Stimulated activated naive CD8-positive, alpha-beta T cell treated with anti-CD3 and anti-CD28 coated beads, Interleukin-15, amount 100 ng/mL, for 72 hours (primary cell): ENCODE results near the gene FH.

ENCODE experiments used
- ATAC-seq: fragments of 150-1000 bp; cut with Tn5 transposase; 2 replicates; pipeline ENCODE4 v1.10.0; 2021; ENCODE audit warnings: mild to moderate bottlenecking, moderate library complexity
- DNase-seq, 2 donors: peaks; one replicate each; pipeline ENCODE4 v3.0.0; 2021 to 2022
- H3K27ac Mint-ChIP-seq, 2 donors: one replicate each; pipeline ENCODE4 v1.8.0; 2022; ENCODE audit warnings: mild to moderate bottlenecking in 2 of 2, mixed read lengths in 2 of 2, moderate library complexity in 2 of 2
- H3K27me3 Mint-ChIP-seq: one replicate; pipeline ENCODE4 v1.8.0; 2022; ENCODE audit warnings: mixed read lengths
- H3K4me1 Mint-ChIP-seq: one replicate; pipeline ENCODE4 v1.8.0; 2022; ENCODE audit warnings: mild to moderate bottlenecking, mixed read lengths
- H3K4me3 Mint-ChIP-seq, 2 donors: one replicate each; pipeline ENCODE4 v1.8.0; 2022; ENCODE audit warnings: mild to moderate bottlenecking in 2 of 2, mixed read lengths in 2 of 2, moderate library complexity in 1 of 2
- H3K9me3 Mint-ChIP-seq, 2 donors: one replicate each; pipeline ENCODE4 v1.8.0; 2022; ENCODE audit warnings: mixed read lengths in 2 of 2

Gene FH

DNA sequence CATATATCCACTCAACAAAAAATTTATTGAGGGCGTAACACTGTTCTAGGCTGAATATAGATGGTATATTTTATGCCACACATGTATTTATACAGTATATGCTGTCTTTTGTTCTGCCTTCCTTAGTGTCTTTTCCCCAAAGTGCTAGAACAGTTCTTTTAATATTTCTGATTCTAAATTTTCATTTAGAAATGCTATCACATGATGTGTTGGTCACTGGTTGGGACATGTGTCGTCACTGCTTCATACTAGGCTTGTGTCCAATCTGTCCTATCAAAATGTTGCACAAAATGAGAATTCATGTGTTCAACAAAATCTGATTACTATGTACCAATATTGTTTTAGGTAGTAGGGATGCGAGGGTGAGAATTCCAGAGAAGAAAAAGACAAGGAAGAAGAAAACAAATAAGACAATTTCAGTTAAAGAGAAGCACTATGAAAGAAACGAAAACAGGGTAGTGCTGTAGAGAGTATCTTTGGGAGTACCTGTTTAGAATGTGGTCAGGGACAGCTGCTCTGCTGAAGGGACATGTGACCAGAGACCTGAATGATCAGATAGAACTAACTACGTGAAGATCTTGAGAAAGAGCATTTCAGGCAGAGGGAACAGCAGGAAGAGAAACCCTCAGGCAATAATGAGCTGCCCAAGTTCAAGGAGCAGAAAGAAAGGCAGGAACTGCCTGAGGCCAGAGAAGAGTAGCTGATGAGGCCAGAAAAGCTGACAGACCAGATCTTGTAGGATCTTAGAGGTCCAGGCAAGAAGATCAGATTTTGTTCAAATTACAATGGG is 14.0 kb upstream of the FH start:
- DNase-seq, result no peak
- Mint-ChIP-seq H3K27ac (no peak overlapping the region), H3K9me3 (peaks cover 0 to 9% of the 10 kb centered on the region in 2 donors), H3K27me3 (peaks cover 14% of the 10 kb centered on the region), H3K4me1 (peaks cover 31% of the 10 kb centered on the region), H3K4me3 (no peak overlapping the region)
- ATAC-seq, result no peak

DNA sequence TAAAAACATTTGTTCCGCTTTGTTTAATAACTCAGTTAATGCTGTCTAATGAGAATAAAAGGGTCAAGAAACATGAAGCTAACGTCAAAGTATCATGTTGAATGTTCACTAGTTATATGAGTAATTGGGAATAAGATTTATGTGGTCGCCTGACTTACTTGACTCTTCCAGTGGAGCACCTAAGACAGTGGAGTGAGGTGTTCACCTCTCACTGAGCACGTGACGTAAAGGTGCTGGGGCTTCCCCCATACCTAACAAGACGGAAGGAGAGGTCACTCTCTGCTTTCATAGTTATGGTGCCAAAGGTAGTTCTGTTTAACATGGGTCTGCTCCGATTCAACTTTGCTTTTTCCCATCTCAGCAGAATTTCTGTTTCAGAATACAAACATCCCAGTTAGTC is 13.3 kb upstream of the FH start:
- Mint-ChIP-seq H3K27me3 (peaks cover 14% of the 10 kb centered on the region), H3K4me3 (no peak overlapping the region), H3K27ac (no peak overlapping the region), H3K9me3 (peaks cover 0 to 6% of the 10 kb centered on the region in 2 donors), H3K4me1 (peaks cover 27% of the 10 kb centered on the region)
- ATAC-seq (peak; percentile 57), DNase-seq (peak in 1 of 2 donors; percentile 12)

DNA sequence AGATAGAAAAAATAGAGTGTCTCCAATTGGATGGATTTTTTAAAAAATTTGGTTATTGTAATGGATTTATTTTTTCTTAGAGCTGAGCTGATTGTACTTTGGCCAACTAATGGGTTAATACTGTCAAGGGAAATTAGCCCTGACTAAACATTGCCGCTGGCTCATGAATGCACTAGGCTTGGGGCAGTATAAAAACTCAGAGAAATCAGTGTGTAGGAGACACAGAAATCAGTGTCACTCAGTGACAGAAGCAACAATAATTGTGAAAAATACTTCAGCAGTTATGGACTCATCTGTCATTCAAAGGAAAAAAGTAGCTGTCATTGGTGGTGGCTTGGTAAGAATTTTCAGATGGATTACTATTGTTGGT is 12.6 kb upstream of the FH start, which contains the start of gene KMO:
Gene KMO (plus strand): TSS at position 217 of the 370 bp plus-strand sequence. CDS start 67 bp downstream, at position 284.
- H3K4me3 Mint-ChIP-seq, result peak within 1 kb of the TSS; percentile 87 to 94

DNA sequence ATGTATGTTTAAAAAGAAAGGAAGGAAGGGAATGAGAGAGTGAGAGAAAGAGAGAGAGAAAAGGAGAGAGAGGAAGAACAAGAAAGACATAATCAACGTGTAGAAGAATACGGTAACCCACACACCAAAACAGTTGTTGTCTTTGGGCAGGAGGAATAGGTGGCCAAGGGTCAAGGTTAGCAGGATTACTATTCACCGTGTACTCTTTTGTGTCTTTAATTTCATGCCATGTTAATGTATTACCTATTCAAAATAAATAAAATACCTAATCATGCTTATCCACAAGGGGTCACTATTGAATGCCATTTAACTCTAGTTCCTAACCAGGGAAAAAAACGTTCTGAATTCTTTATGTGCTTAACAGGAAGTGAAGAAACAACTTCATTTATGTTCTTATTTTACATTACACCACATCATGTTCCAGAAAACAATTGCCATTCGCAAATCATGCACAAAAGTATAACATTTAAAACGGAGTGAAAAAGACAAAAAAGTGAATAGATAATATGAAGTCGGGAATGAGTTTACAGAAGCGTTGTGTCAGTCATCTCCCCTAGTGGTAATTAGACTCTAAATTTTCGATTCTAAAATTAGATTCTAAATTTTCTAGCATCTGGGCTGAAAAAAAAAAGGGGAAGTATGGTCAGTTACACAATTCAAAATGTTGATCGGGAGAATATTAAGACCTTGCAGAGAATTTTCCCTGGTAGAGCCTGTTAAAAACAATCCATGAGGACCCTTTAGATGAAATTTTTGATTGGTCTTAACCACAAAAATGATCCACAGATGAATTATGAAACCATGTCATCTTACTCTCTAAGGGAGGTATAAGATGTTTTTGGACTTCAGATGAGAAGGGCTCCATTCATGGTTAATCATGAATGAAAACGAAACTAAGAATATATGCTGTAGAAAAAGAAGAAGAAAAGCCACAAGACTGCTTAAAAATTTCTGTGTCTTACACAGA is 11.9 kb upstream of the FH start:
- Mint-ChIP-seq H3K4me1 (peaks cover 15% of the 10 kb centered on the region), H3K9me3 (no peaks in the 10 kb centered on the region), H3K27ac (peak overlapping the region in 1 of 2 donors; percentile 97), H3K4me3 (peak overlapping the region; percentile 87 to 94), H3K27me3 (peaks cover 14% of the 10 kb centered on the region)
- ATAC-seq, result peak; percentile 83
- DNase-seq, result no peak

More for the DNA sequence above, 12.6 kb upstream of the FH start, which contains the start of gene KMO:
- Mint-ChIP-seq H3K27me3 (peaks cover 14% of the 10 kb centered on the region), H3K4me1 (peaks cover 20% of the 10 kb centered on the region), H3K27ac (peak within 1 kb of the TSS in 1 of 2 donors; percentile 97), H3K9me3 (no peaks in the 10 kb centered on the region)
- ATAC-seq (peak; percentile 51), DNase-seq (no peak)

DNA sequence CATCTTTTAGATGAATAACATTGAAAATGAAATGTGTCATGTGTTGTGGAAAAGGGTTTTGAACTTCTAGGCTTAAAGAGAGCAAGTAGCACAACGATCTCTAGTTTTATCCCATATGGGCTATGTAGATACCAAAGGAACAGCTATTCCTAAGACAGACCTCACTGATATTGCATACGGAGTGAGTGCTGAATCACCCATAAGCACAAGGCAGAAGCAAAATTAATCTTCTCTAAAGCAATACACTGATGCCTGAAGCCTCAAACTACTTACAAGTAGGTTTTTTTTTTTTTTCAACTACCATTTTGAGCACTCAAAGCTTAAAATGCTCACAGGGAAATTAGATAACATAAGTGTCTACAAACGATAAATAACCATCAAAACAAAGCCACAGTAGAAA is 7.6 kb upstream of the FH start:
- peaks cover 8% of the 10 kb centered on the region for H3K4me1 Mint-ChIP-seq
- no peak for DNase-seq
- no peaks in the 10 kb centered on the region for H3K9me3 Mint-ChIP-seq
- no peak for ATAC-seq
- H3K27me3 Mint-ChIP-seq, result peaks cover 25% of the 10 kb centered on the region
- H3K27ac Mint-ChIP-seq, result no peak overlapping the region
- no peak overlapping the region for H3K4me3 Mint-ChIP-seq

DNA sequence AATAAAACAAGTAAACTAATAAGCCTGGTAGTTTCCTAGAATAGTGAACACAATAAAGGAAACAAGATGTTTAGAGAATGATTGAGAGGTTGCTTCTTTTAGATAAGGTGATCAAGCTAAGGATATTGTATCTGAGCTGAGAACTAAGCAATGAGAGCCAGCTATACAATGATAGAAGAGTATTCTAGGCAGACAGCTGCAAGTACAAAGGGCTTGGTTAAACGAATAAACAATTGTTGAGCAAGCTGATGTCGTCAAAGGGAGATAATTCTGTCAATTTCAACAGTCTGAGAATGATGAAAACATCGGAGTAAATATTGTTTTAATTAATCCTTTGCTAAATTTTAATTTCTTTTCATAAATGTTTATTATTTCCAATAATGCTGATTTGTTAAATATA is 5.5 kb upstream of the FH start:
- peaks cover 31% of the 10 kb centered on the region for H3K27me3 Mint-ChIP-seq
- no peaks in the 10 kb centered on the region for H3K9me3 Mint-ChIP-seq
- ATAC-seq (no peak), DNase-seq (no peak)
- H3K4me1 Mint-ChIP-seq, result no peaks in the 10 kb centered on the region
- H3K27ac Mint-ChIP-seq, result no peak overlapping the region
- H3K4me3 Mint-ChIP-seq, result no peak overlapping the region

DNA sequence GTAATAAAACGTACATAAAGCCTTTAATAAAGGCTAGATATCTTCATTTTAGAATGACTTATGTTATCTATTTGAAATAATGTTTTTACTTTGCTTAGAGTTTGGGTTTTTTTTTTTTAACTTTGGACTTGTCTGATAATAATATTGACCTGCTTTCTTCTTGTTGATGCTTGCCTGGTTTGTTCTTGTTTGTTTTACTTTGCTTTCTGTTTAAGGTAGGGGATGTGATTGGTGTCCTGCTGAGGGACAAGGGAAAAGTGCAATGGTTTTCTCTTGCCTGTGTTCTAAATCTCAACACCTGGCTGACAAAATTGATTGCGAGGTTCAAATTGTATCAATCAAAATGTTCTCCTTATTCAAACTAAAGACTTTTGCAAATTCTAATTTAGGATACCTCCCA is 2.2 kb upstream of the FH start:
- Mint-ChIP-seq H3K4me3 (no peak overlapping the region), H3K27ac (no peak overlapping the region), H3K4me1 (peaks cover 5% of the 10 kb centered on the region), H3K9me3 (no peaks in the 10 kb centered on the region), H3K27me3 (peaks cover 31% of the 10 kb centered on the region)
- ATAC-seq, result no peak
- no peak for DNase-seq

DNA sequence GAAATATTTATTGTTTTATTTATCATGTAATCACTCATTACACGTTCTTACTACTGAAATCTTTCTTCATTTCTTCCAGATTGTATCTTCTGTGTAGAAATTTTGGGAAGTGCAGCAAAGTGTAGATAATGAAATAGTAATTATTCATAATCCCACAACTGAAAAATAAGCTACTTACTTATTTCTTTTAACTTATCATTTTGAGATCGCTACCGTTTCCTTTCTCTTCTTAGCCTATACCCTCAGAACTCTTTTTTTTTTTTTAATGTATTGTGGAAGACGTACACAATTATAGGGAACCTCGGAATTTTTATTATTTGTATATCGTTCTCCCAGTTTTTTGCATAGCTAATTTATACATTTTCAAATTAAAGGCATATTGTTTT is 518 bp upstream of the FH start:
- ATAC-seq (no peak), DNase-seq (no peak)
- peaks cover 10% of the 10 kb centered on the region for H3K4me1 Mint-ChIP-seq
- H3K27me3 Mint-ChIP-seq, result peaks cover 24% of the 10 kb centered on the region
- no peaks in the 10 kb centered on the region for H3K9me3 Mint-ChIP-seq
- no peak overlapping the region for H3K27ac Mint-ChIP-seq
- H3K4me3 Mint-ChIP-seq, result no peak overlapping the region

DNA sequence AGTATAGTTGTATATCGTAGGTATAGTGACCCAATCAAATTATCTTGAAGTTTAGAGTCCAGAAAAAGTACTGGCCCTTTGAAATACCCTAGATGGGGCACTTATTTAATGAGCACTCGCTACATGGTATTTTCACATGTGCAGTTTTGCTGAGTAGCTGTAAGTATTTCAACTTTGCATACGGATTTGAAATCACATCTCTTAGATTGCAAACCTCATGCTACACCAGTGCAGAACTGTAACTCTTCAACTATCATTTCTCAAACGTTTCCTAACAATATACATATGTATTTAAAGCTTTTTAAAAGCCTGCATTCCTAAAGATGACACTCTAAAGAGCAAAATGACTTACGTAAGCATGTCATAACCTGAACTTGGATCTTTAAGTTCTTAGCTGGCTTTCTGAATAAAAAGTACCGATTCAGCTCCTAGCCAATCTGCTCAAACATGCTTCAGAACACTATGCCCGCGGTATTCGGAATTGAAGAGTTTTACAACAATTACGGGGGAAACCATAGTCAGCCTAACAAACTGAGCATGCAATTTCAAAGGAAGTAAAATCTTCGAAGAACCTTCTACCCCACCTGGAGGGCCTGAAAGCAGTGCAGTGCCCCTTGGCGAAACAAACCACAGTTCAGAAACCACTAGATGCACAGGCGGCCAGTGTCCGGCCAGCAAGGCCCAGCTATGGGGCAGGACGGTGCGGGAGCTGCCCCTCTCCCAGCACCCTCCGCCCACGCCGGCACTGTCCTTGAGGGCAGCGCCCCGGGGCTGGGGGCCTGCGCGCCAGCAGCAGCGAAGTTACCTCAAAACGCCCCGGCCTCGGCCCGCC is 863 bp downstream of the FH start:
- peak overlapping the region; percentile 45 to 87 for H3K27ac Mint-ChIP-seq
- no peaks in the 10 kb centered on the region for H3K9me3 Mint-ChIP-seq
- H3K4me3 Mint-ChIP-seq, result peak overlapping the region; percentile 78 to 87
- H3K4me1 Mint-ChIP-seq, result peaks cover 16% of the 10 kb centered on the region
- H3K27me3 Mint-ChIP-seq, result peaks cover 22% of the 10 kb centered on the region
- no peak for ATAC-seq
- peak in 1 of 2 donors; percentile 29 for DNase-seq

DNA sequence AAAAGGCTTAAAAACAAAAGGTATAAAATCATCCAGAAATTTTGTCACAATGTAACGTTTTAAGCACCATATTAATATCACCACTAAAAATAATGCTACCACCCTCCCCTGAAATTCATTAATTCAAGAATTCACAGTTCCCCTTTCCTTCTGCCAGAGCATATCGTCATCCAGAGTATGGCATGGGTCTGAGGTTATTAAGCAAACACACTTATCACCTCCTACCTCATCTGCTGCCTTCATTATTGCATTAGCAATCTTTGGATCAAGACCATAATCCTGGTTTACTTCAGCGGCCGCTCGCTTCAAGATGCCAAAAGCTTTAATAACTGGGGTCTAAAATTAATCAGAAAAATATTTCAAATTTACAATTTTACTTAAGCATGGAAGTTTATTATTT is 6.2 kb downstream of the FH start:
- Mint-ChIP-seq H3K9me3 (no peaks in the 10 kb centered on the region), H3K27me3 (no peaks in the 10 kb centered on the region)
- ATAC-seq, result no peak

DNA sequence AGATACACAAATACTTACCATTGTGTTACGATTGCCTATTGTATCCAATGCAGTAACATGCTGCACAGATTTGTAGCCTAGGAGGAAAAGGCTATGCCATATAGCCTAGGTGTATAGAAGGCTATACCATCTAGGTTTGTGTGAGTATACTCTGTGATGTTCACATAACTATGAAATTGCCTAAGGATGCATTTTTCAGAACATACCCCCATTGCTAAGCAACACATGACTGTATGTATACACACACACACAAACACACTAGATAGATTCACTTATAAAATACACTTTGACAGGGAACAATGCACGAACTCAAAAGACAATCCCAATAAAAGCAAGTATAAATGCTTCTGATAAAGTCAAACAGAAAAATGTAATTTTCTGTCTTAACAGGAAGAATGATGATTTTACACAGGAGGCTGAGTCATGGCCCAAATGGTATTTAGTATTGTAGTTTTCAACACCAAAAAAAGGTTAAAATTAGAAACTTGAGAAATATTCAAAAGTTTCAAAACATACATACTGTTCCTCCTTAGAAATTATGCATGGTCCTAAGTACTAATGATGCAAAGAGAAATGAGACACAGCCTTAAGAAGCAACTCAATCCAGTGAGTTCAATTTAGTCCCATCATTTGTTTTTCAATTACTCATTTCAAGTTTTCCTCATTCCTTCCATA is 12.2 kb downstream of the FH start:
- Mint-ChIP-seq H3K9me3 (no peaks in the 10 kb centered on the region), H3K27me3 (no peaks in the 10 kb centered on the region), H3K27ac (no peak overlapping the region), H3K4me1 (peaks cover 7% of the 10 kb centered on the region), H3K4me3 (no peak overlapping the region)
- DNase-seq, result no peak
- no peak for ATAC-seq

More for the DNA sequence above, 6.2 kb downstream of the FH start:
- Mint-ChIP-seq H3K4me1 (peaks cover 16% of the 10 kb centered on the region), H3K4me3 (no peak overlapping the region), H3K27ac (no peak overlapping the region)
- no peak for DNase-seq

DNA sequence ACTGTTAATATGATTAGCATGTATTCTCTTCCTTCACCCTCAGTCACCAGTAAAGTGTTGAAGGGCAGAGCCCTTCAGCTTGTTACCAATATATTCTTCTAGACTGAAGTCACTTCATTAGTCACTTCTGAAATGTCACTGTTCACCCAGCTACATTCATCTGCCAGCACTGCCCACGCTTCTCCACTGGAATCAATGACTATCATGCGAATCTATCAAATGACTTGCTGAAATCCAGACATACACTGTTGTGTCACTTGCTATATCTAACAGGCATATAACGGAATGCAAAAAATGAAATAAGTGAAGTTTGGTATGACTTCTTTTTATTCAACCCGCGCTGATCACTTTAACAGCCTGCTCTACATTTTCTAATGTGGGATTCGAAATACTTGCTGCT is 16.1 kb downstream of the FH start:
- H3K4me1 Mint-ChIP-seq, result peaks cover 7% of the 10 kb centered on the region
- no peaks in the 10 kb centered on the region for H3K27me3 Mint-ChIP-seq
- H3K9me3 Mint-ChIP-seq, result no peaks in the 10 kb centered on the region
- H3K27ac Mint-ChIP-seq, result no peak overlapping the region
- no peak for ATAC-seq
- no peak for DNase-seq
- no peak overlapping the region for H3K4me3 Mint-ChIP-seq

DNA sequence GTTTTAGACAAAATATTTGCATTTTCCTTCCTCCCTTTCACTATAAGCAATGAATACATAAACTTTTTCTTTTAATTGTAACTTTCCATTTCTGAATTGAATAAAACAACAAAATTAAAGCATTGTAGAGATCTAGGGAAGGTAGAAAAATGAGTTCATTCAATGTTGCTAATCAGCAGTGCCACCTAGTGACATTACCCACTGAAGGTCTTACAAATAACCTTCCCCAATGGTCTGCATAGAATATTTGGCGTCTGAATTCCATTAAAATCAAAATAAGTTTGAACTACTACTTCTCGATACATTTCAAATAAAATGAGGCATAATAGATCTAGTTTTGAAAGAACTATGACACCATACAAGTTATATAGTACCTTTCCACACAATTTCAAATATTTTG is 19.6 kb downstream of the FH start:
- Mint-ChIP-seq H3K27me3 (no peaks in the 10 kb centered on the region), H3K27ac (no peak overlapping the region), H3K9me3 (no peaks in the 10 kb centered on the region), H3K4me1 (peaks cover 7% of the 10 kb centered on the region), H3K4me3 (no peak overlapping the region)
- DNase-seq, result no peak
- no peak for ATAC-seq

DNA sequence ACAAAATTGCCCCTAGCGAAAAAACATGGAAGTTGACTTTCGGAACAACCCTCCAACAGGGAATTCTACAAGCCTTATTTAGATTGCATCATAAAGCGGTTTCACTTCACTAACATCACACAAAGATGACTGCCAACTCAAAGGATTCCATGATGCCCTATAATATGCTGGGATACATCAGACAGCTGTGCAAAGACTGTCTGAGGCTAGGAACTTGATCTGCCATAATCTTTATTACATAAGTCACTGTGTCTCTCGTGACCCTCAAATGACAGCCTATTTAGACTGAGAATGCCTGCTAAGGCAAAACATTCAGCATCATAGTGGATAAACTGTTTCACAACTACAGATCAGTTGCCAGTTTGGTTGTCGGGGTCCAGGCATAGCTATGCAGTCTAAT is 23.8 kb downstream of the FH start:
- ATAC-seq (no peak), DNase-seq (no peak)
- no peak overlapping the region for H3K27ac Mint-ChIP-seq
- no peak overlapping the region for H3K4me3 Mint-ChIP-seq
- no peaks in the 10 kb centered on the region for H3K27me3 Mint-ChIP-seq
- no peaks in the 10 kb centered on the region for H3K4me1 Mint-ChIP-seq
- H3K9me3 Mint-ChIP-seq, result no peaks in the 10 kb centered on the region

DNA sequence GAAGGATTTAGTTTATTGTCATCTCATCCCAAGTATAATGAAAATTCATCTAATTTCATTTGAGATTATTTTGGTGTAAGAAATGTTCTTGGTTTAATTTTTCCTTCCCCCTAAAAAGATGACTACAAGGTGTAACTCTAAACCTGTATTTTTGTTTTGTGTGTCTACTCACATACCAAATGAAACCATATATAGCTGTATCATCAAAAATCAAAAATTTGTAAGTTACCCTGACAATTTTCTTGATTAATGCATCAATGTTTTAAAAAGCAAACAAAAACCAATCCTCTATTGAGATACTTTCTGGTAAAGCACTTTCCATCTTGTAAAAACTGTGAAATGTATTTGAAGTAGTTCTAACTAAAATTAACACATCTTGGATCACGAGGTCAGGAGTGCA is 30.8 kb downstream of the FH start:
- Mint-ChIP-seq H3K27ac (no peak overlapping the region), H3K27me3 (no peaks in the 10 kb centered on the region), H3K4me3 (no peak overlapping the region), H3K4me1 (no peaks in the 10 kb centered on the region), H3K9me3 (no peaks in the 10 kb centered on the region)
- DNase-seq, result no peak
- ATAC-seq, result no peak
